ENCODE data around the gene DUSP1.

GRCh38 chr5:172756764-172757393 is 14.1 kb downstream of the DUSP1 start:
- TF ChIP-seq CTCF (IDR thresholded peaks at IDR 0.05) (no peak), POLR2A (IDR thresholded peaks at IDR 0.05) (no peak)

All from thyroid gland (tissue), 4 donors.